ENCODE results near the gene FAT1.
"Not testable (repeated sequence)": the region's sequence is repeated elsewhere in the genome, so short reads cannot be mapped to it uniquely, and the experiment has no call there.

FAT1 gene

DNA sequence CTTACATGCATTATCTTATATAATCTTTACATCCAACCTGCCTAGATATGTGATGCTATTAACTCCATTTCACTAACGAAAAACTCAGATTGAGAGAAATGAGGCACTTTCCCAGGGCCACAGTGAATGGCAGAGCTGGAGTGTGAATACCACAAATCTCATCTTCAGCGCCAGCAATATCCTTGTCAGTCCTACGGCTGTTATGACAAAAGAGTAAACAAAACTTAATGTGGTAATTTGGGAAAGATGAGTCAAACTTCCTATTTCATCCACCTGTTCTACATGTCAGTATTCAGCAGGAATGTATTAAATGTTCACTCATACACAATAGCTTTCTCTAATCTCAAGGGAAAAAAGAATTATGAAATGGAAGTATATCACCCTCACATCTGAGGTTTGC is 56.9 kb downstream of the FAT1 start:
- TF ChIP-seq, protein P1, sequence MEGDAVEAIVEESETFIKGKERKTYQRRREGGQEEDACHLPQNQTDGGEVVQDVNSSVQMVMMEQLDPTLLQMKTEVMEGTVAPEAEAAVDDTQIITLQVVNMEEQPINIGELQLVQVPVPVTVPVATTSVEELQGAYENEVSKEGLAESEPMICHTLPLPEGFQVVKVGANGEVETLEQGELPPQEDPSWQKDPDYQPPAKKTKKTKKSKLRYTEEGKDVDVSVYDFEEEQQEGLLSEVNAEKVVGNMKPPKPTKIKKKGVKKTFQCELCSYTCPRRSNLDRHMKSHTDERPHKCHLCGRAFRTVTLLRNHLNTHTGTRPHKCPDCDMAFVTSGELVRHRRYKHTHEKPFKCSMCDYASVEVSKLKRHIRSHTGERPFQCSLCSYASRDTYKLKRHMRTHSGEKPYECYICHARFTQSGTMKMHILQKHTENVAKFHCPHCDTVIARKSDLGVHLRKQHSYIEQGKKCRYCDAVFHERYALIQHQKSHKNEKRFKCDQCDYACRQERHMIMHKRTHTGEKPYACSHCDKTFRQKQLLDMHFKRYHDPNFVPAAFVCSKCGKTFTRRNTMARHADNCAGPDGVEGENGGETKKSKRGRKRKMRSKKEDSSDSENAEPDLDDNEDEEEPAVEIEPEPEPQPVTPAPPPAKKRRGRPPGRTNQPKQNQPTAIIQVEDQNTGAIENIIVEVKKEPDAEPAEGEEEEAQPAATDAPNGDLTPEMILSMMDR (IDR thresholded peaks at IDR 0.05; ENCODE audit: low read depth, low read length), result no peak
- DNase-seq (ENCODE audit: extremely low read depth, low read depth), result no peak

DNA sequence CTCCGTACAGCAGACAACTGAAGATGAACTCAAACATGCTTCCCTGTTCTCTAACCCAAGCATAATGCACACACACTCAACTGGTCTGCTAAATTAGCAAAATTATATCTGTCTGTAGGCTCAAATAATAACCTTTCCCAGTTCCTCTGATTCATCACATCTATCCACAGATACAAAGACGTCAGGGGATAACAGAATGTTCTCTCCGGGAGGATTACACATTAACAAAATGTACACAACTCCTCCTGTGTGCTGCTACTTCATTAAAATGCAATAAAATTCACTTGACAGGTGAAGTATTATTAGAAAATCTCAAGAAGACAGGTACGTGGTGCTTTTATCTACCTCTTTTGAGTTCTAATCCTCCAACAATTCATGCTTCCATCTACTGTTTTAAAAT is 57.4 kb downstream of the FAT1 start:
- no peak for DNase-seq (ENCODE audit: extremely low read depth, low read depth)
- TF ChIP-seq, protein P1 (IDR thresholded peaks at IDR 0.05; ENCODE audit: low read depth, low read length), result no peak

DNA sequence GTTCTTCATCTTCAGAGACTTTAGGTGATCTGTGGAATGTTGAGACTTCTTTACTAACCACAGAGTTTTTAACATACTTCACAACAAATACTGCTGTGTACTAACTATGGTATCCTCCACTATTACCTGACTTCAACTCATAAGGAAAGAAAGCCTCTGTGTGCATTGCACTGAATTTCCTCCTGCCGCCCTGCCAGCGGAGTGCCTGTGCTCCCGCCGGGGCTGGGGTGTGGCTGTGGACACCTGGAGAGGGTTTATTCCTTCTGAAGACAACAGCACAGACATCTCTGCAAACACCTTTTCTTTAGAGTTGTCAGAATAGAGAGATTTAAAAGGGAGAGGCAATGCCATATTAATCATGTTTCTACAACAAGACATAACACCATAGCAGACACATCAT is 63.3 kb downstream of the FAT1 start:
- TF ChIP-seq, protein P1 (IDR thresholded peaks at IDR 0.05; ENCODE audit: low read depth, low read length), result no peak
- DNase-seq (ENCODE audit: extremely low read depth, low read depth), result no peak

DNA sequence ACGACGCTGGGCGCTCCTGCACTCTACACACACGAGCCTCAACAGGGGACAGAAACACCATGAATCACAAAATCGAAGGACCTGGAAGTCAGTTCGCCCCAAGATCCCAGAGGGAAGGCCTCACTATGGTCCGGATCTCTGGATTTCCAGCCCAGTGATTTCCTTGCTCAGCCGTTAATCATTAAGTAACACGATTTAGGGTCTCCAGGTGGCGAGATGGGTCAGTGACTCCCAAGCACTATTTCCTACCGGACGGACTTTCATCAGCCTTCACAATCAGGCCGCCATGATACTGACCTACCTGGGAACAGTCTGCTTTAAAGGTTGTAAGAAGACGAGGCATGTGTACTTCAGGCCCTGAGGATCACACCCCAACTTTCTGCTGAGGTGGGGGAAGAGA is 63.7 kb downstream of the FAT1 start:
- no peak for DNase-seq (ENCODE audit: extremely low read depth, low read depth)
- TF ChIP-seq, protein P1 (IDR thresholded peaks at IDR 0.05; ENCODE audit: low read depth, low read length), result no peak

DNA sequence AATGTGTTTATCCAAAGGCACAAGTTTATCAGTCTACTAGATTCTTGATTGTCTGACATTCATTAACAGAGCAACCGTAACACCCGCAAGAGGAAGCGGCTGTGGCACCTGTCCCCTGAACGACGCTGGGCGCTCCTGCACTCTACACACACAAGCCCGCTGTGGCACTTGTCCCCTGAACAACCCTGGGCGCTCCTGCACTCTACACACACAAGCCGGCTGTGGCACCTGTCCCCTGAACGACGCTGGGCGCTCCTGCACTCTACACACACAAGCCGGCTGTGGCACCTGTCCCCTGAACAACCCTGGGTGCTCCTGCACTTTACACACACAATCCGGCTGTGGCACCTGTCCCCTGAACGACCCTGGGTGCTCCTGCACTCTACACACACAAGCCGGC is 64.2 kb downstream of the FAT1 start:
- DNase-seq (ENCODE audit: extremely low read depth, low read depth), result not testable (repeated sequence)

DNA sequence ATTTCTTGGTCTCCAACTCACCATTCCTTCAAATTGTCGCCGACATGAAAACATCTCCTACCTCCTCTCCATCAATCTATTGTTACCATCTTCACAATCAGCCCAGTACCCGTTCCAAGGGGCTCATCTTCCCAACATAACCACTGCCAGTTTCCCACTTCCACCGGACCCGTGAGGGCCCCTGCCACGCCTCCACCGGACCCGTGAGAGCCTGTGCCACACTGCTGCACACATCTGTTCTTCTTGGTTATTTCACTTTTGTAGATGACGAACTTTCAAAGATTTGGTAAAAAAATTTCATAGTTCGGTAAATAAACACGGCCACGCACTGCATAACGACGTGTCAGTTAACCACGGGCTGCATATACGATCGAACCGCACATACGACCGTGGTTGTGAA is 65.0 kb downstream of the FAT1 start:
- TF ChIP-seq, protein P1 (IDR thresholded peaks at IDR 0.05; ENCODE audit: low read depth, low read length), result no peak
- DNase-seq (ENCODE audit: extremely low read depth, low read depth), result no peak

DNA sequence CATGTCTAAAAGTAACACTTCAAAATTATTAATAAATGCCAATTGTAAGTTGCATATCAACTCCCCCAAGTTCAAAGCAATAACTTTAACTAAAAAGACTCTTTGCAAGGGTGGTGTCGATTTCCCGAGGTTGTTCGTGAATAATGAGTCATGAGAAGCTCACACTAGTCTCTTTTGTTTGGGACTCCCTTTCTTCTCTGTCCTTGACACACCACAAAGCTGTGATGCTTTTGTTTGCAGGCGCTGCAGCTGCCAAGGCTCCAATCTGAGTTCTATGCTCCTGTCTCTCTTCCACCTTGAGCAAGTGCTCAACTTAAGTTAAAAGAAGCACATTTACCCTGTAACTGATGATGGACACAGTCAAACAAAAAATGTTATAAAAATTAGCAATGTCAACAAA is 65.9 kb downstream of the FAT1 start:
- TF ChIP-seq, protein P1 (IDR thresholded peaks at IDR 0.05; ENCODE audit: low read depth, low read length), result no peak
- no peak for DNase-seq (ENCODE audit: extremely low read depth, low read depth)

DNA sequence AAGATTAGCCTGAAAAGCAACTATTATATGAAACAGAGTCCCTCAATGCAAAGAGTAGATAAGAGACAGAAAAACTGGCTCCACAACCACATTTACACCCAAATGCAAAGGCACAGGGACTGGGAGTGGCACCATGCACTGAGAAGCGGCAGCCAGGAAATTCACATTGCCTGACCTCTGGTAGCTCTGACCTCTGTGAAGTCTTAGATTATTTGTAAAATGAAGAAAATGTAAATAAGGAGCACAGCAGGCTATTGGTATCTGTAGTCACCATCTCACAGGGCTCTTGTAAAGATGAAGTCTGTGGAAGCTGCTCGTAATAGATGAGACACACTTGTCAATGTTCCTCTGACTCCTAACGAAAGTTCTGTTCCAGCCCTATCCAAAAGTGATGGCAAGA is 69.7 kb downstream of the FAT1 start:
- TF ChIP-seq, protein P1 (IDR thresholded peaks at IDR 0.05; ENCODE audit: low read depth, low read length), result no peak
- no peak for DNase-seq (ENCODE audit: extremely low read depth, low read depth)
